ENCODE data around the gene ZNF460.
"Not testable (repeated sequence)": the region's sequence is repeated elsewhere in the genome, so short reads cannot be mapped to it uniquely, and the experiment has no call there.

ZNF460 gene

DNA sequence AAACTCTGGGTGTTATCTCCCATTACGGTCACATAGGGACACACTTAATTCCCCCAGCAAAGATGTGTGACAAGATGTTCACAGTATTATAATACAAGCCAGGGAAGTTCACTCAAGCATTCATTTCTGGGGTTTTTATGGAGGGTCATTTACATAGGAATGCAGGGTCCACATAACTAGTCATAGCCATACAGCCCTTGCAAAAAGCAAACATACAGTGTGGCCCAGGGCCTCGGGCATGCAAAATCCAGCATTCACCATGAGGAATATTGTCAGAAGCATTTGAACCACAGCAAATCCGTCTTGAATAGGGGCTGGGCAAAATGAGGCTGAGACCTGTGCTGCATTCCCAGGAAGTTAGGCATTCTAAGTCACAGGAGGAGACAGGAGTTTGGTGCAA lies 13.0 kb upstream of the ZNF460 start:
- DNase-seq, result no peak
- peaks cover 46% of the 10 kb centered on the region for H3K9me3 Mint-ChIP-seq
- no peak overlapping the region for H3K27ac Mint-ChIP-seq
- H3K27me3 Mint-ChIP-seq, result no peaks in the 10 kb centered on the region
- H3K4me3 Mint-ChIP-seq, result no peak overlapping the region
- peaks cover 9% of the 10 kb centered on the region for H3K4me1 Mint-ChIP-seq (ENCODE audit: low read depth)
- H3K36me3 Mint-ChIP-seq (ENCODE audit: low read depth), result peaks cover 55% of the 10 kb centered on the region

DNA sequence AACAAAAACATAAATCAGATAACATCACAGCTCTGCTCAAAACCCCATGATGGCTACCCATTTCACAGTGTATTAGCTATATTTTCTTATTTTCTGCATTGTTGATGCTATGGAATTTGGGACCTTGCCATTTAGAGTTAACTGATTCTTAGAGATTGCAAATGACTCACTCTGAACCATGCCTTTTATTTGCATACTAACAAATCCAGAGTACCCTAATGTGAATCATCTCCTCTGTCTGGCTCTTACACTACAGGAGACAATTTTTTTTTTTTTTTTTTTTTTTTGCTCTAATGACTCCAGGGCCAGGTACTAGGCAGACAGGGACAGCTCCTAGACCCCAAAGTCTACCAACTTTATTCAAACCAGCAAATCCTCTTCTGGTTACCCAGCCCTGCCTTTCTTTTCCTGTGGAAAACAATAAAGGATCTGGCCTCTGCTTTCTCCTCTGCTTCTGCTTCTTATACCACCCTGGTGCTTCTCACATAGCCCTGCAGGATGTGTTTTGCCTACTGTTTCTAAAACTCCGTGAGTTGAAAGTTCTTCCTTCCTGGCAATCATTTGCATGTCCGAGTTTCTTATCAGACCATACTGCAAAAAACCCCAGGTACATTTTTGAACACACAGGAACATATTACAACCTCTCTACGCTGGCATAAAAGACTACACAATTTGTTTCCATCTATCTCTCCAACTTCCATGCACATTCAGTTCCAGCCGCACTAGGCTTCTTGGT lies 10.6 kb upstream of the ZNF460 start:
- H3K9me3 Mint-ChIP-seq, result peaks cover 44% of the 10 kb centered on the region
- no peaks in the 10 kb centered on the region for H3K27me3 Mint-ChIP-seq
- peaks cover 17% of the 10 kb centered on the region for H3K4me1 Mint-ChIP-seq (ENCODE audit: low read depth)
- no peak overlapping the region for H3K4me3 Mint-ChIP-seq
- peak overlapping the region; percentile 40 for H3K27ac Mint-ChIP-seq
- no peak for DNase-seq
- H3K36me3 Mint-ChIP-seq (ENCODE audit: low read depth), result peaks cover 59% of the 10 kb centered on the region

DNA sequence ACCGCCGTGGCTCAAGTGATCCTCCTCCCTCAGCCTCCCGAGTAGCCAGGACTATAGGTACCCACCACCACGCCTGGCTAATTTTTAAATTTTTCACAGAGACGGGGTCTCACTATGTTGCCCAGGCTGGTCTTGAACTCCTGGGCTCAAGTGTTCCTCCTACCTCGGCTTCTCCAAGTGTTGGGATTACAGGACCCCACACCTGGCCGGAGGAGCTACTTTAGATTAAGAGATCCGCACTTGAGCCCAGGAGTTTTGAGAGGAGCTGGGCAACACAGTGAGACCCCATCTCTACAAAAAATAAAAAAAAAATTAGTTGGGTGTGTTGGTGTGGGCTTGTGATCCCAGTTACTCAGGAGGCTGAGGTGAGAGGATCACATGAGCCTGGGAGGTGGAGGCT lies 9.0 kb upstream of the ZNF460 start:
- Mint-ChIP-seq H3K27me3 (no peaks in the 10 kb centered on the region), H3K27ac (no peak overlapping the region), H3K9me3 (peaks cover 31% of the 10 kb centered on the region), H3K4me1 (ENCODE audit: low read depth) (peaks cover 19% of the 10 kb centered on the region), H3K36me3 (ENCODE audit: low read depth) (peaks cover 67% of the 10 kb centered on the region), H3K4me3 (no peak overlapping the region)
- no peak for DNase-seq

DNA sequence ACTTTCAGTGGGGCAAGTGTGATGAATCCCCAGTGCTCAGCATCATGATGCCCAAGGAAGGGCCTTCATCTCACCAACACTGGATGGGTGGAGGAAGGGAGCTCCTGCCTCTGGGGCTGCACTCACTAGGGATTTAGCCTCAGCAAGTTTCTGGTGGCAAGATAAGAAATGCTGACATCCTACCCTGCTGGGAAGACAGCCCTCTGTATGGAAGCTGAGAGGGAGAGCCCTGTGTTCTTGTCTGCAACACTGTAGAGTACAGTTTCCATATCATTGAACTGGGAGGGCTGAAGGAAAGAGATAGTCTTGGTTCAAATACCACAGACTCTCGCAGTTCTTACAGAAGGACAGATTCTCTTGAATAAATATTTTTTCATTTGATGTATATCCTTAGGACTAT lies 7.3 kb upstream of the ZNF460 start:
- peaks cover 25% of the 10 kb centered on the region for H3K9me3 Mint-ChIP-seq
- H3K27me3 Mint-ChIP-seq, result no peaks in the 10 kb centered on the region
- H3K27ac Mint-ChIP-seq, result no peak overlapping the region
- no peak for DNase-seq
- peaks cover 68% of the 10 kb centered on the region for H3K36me3 Mint-ChIP-seq (ENCODE audit: low read depth)
- H3K4me3 Mint-ChIP-seq, result no peak overlapping the region
- peaks cover 20% of the 10 kb centered on the region for H3K4me1 Mint-ChIP-seq (ENCODE audit: low read depth)

DNA sequence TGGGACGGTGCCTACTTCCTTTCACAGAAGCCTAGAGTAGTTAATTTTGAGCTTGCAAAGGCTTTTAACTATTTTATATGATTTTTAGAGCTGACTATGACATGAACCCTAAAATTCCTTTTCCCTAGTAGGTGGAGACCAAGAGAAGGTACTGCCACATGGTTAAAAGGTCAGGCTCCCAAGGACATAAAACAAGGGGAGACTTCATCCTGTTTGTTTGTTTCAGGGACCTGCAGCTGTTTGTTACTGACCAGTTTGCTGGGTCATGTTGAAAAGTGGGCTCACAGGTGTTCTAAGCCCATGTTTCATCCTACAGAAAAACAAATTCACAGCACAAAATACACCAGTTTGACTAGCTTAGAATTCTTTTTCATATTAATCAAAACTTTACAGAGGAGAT lies 3.9 kb upstream of the ZNF460 start:
- no peak for DNase-seq

DNA sequence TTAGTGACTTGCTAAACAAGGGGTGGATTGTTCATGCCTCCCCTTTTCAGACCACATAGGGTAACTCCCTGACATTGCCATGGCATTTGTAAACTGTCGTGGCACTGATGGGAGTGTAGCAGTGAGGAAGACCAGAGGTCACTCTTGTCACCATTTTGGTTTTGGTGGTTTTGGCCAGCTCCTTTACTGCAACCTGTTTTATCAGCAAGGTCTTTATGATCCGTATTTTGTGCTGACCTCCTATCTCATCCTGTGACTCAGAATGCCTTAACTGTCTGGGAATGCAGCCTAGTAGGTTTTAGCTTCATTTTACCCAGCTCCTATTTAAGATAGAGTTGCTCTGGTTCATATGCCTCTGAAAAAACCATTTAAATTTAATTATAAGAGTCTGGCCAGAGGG lies 1.8 kb upstream of the ZNF460 start:
- H3K36me3 Mint-ChIP-seq (ENCODE audit: low read depth), result peaks cover 65% of the 10 kb centered on the region
- H3K9me3 Mint-ChIP-seq, result not testable (repeated sequence)

More for the DNA sequence above, 3.9 kb upstream of the ZNF460 start:
- peaks cover 22% of the 10 kb centered on the region for H3K9me3 Mint-ChIP-seq
- peaks cover 16% of the 10 kb centered on the region for H3K4me1 Mint-ChIP-seq (ENCODE audit: low read depth)
- peaks cover 58% of the 10 kb centered on the region for H3K36me3 Mint-ChIP-seq (ENCODE audit: low read depth)
- no peaks in the 10 kb centered on the region for H3K27me3 Mint-ChIP-seq
- H3K4me3 Mint-ChIP-seq, result no peak overlapping the region
- H3K27ac Mint-ChIP-seq, result no peak overlapping the region

DNA sequence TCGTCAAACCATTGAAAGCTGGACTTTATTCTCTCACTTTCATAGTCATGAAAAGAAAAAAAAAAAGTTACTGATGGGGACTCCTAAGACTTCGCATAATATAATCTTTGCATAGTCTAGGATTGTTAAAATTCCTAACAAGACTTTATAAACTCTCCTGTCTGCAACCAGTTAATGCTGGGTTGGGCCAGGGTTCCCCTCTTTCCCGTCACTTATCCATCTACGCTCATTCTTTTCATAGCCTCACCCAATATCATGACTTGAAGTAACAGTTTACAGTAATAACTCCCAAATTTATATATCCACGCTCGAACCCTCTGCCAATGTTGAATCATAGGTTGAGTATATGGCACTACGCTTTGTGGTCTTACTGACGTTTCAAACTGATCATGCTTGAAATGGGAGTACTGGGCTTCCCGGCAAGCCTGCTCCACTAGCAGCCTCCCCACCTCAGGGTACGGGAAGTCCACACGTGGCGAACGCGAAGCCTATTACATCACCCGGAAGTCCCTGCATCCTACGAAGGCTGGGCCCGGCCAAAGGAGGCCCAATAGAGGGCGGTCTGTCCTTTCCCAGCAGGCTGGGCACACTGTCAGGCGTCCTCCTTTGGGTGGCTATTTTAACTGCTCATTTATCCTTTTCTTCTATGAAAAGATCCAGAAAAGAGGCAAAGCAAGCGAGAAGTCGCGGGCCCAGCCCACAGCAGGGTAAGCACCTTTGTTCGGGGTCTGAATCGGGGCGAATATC lies 694 bp upstream of the ZNF460 start:
- peak; percentile 87 for DNase-seq
- Mint-ChIP-seq H3K36me3 (ENCODE audit: low read depth) (peaks cover 65% of the 10 kb centered on the region), H3K9me3 (peaks cover 7% of the 10 kb centered on the region), H3K4me1 (ENCODE audit: low read depth) (peaks cover 35% of the 10 kb centered on the region), H3K27ac (no peak overlapping the region), H3K4me3 (no peak overlapping the region), H3K27me3 (no peaks in the 10 kb centered on the region)

More for the DNA sequence above, 1.8 kb upstream of the ZNF460 start:
- not testable (repeated sequence) for H3K4me3 Mint-ChIP-seq, H3K27me3 Mint-ChIP-seq, DNase-seq
- Mint-ChIP-seq H3K4me1 (ENCODE audit: low read depth) (peaks cover 33% of the 10 kb centered on the region), H3K27ac (peak overlapping the region; percentile 26)

DNA sequence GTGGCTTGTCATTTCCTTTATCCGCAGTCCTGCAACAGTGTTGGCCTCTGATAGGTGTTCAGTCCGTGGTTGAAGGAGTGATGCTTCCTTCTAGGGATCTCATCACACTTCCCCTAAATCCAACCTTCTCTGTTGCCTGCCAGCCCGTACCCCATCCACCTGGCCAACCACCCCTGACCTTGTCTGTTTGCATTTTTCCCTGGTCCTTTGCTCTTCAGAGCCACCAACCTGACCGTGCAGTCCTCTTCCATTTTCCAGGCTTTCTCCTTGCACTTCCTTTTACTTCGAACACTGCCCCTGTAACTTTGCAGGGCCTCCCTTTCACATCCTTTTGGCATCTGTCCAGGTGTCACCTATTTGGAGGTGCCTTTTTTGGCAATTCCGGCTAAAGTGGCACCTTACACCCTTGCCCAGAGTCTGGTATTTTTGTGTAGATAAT lies 696 bp downstream of the ZNF460 start:
- Mint-ChIP-seq H3K27me3 (no peaks in the 10 kb centered on the region), H3K4me3 (no peak overlapping the region), H3K27ac (no peak overlapping the region), H3K36me3 (ENCODE audit: low read depth) (peaks cover 66% of the 10 kb centered on the region), H3K4me1 (ENCODE audit: low read depth) (peaks cover 40% of the 10 kb centered on the region), H3K9me3 (peaks cover 12% of the 10 kb centered on the region)
- peak; percentile 41 for DNase-seq

DNA sequence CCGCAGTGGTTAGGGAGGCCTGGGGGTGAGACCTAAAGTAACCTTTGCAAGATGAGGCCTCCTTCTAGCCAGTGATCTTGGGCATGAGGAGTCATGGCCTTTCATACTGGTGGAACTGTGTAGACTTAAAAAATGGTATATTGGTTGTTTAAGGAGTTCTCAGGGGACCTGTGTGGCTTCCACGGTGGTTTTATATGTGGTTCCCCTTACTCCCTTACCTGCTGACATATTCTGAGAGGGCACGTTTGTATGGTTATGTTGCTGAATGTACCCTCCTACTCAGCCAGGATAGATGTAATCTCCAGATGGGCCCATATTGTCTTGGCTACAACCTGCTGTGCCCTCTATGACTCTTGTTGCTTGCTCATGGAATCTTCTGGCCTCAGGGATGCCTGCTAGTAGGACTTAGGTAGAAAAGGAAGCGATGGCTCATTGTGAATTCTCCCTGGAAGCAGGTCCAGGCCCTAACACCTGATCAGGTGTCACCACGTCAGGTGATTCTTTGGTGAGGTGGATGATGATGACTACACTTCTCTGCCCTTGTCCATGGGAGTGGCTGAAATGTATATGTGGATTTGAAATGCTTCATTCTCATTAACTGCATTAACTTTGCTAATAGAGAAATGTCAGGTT lies 1.8 kb downstream of the ZNF460 start:
- Mint-ChIP-seq H3K4me1 (ENCODE audit: low read depth) (peaks cover 43% of the 10 kb centered on the region), H3K4me3 (no peak overlapping the region), H3K9me3 (peaks cover 15% of the 10 kb centered on the region), H3K36me3 (ENCODE audit: low read depth) (peaks cover 66% of the 10 kb centered on the region), H3K27me3 (no peaks in the 10 kb centered on the region), H3K27ac (peak overlapping the region; percentile 79)
- DNase-seq, result no peak

DNA sequence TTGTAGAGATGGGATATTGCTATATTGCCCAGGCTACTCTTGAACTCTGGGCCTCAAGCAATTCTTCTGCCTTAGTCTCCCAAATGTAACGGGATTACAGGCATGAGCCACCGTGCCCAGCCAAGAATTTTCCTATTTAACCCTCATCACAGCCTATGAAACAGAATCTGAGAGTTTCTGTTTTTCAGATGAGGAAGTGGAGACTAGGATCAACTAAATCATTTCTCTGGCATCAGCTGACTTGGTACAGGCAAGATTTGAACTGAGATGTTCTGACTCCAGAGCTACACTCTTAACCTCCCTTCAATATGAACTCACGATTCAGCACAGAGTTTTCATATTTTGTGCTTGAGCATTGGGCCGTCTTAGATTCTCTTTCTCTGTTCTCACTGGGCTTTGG lies 8.1 kb downstream of the ZNF460 start:
- no peak for DNase-seq
- no peak overlapping the region for H3K27ac Mint-ChIP-seq
- no peak overlapping the region for H3K4me3 Mint-ChIP-seq
- peaks cover 24% of the 10 kb centered on the region for H3K4me1 Mint-ChIP-seq (ENCODE audit: low read depth)
- no peaks in the 10 kb centered on the region for H3K27me3 Mint-ChIP-seq
- H3K9me3 Mint-ChIP-seq, result peaks cover 45% of the 10 kb centered on the region
- peaks cover 99% of the 10 kb centered on the region for H3K36me3 Mint-ChIP-seq (ENCODE audit: low read depth)

DNA sequence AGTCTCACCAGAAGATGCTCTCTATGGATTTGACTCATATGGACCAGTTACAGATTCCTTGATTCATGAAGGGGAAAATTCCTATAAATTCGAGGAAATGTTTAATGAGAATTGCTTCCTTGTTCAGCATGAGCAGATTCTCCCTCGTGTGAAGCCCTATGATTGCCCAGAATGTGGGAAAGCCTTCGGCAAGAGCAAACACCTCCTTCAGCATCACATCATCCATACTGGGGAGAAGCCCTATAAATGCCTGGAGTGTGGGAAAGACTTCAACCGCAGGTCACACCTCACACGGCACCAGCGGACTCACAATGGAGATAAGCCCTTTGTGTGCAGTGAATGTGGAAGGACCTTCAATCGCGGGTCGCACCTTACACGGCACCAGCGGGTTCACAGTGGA lies 10.7 kb downstream of the ZNF460 start:
- peaks cover 99% of the 10 kb centered on the region for H3K36me3 Mint-ChIP-seq (ENCODE audit: low read depth)
- no peaks in the 10 kb centered on the region for H3K27me3 Mint-ChIP-seq
- peaks cover 61% of the 10 kb centered on the region for H3K9me3 Mint-ChIP-seq
- H3K4me1 Mint-ChIP-seq (ENCODE audit: low read depth), result peaks cover 7% of the 10 kb centered on the region
- no peak overlapping the region for H3K4me3 Mint-ChIP-seq
- DNase-seq, result no peak
- no peak overlapping the region for H3K27ac Mint-ChIP-seq

DNA sequence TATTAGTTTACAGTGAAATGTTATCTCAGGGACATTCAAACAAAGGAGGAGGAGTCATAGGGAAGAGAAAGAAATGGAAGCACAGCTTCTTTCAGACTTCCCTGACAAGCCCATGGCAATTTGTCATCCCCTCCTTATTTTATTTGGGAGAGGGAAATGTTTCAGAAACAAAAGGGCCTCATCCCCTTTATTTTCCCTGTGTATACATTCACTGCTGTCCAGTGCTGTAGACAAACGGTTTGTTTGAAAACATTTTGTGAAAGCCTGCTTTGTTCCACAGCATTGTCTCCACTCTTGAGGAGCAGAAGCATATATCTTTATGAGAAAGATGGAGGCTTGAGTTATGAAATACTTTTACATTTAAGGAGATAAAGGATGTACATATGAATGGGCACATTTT lies 12.3 kb downstream of the ZNF460 start:
- Mint-ChIP-seq H3K4me1 (ENCODE audit: low read depth) (peaks cover 9% of the 10 kb centered on the region), H3K27ac (no peak overlapping the region), H3K36me3 (ENCODE audit: low read depth) (peaks cover 98% of the 10 kb centered on the region), H3K27me3 (no peaks in the 10 kb centered on the region), H3K9me3 (peaks cover 63% of the 10 kb centered on the region), H3K4me3 (no peak overlapping the region)
- DNase-seq, result no peak

DNA sequence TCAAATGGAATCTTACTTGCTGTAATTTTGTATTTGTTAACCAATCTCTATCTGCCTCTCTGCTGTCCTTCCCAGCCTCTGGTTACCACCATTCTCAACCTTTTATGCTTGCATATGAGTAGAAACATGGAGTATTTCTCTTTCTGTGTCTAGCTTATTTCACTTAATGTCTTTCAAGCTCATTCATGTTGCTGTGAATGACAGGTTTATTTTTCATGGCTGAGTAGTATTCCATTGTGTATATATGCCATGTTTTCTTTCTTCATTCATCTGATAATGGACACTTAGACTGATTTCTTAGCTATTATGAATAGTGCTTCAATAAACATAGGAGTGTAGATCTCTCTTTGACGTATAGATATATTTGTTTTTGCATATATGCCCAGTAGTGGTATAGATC lies 13.4 kb downstream of the ZNF460 start:
- no peak overlapping the region for H3K27ac Mint-ChIP-seq
- DNase-seq, result no peak
- H3K9me3 Mint-ChIP-seq, result peaks cover 64% of the 10 kb centered on the region
- H3K4me1 Mint-ChIP-seq (ENCODE audit: low read depth), result peaks cover 12% of the 10 kb centered on the region
- H3K36me3 Mint-ChIP-seq (ENCODE audit: low read depth), result peaks cover 98% of the 10 kb centered on the region
- no peak overlapping the region for H3K4me3 Mint-ChIP-seq
- no peaks in the 10 kb centered on the region for H3K27me3 Mint-ChIP-seq

DNA sequence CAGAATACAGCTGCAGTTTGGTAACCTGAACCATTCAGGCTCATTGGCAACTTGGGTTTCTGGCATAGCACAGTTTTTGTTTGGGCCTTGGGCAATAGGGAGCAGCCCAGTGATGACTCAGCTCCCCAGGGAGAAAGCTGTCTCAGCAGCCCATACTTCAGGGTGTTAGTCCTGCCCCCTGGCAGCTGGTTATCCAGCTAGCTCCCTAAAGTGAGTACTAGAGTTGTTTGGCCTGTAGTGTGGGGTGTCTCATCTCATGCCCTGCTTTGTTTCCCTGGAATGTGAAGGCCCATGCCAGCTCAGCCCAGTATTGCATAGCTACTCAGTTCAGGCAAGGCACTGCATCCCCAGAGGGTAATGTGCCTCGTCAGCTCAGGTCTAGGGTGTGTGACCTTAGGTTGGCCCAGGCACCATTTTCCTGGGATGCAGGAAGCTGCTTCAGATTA lies 21.8 kb downstream of the ZNF460 start:
- H3K4me1 Mint-ChIP-seq (ENCODE audit: low read depth), result peaks cover 11% of the 10 kb centered on the region
- no peak overlapping the region for H3K27ac Mint-ChIP-seq
- peaks cover 89% of the 10 kb centered on the region for H3K36me3 Mint-ChIP-seq (ENCODE audit: low read depth)
- no peaks in the 10 kb centered on the region for H3K27me3 Mint-ChIP-seq
- H3K9me3 Mint-ChIP-seq, result peaks cover 31% of the 10 kb centered on the region
- no peak overlapping the region for H3K4me3 Mint-ChIP-seq
- no peak for DNase-seq
